Stimulated activated CD8-positive, alpha-beta memory T cell treated with anti-CD3 and anti-CD28 coated beads, Interleukin-4, amount 100 ng/mL, for 24 hours (primary cell): ENCODE results near the gene SNX24.

Experiments used
- DNase-seq: peaks from one replicate; pipeline ENCODE4 v3.0.0-alpha.2; 2020; ENCODE audit warnings: low read depth

Gene SNX24

GRCh38 chr5:122921826-122922225 lies 76.4 kb downstream of the SNX24 start:
- DNase-seq, result no peak

GRCh38 chr5:122924203-122924602 lies 78.8 kb downstream of the SNX24 start:
- DNase-seq, result no peak

GRCh38 chr5:122924719-122925395 lies 79.4 kb downstream of the SNX24 start:
- DNase-seq, result no peak

GRCh38 chr5:122929001-122929400 lies 83.6 kb downstream of the SNX24 start:
- DNase-seq, result no peak

GRCh38 chr5:122929980-122930379 lies 84.6 kb downstream of the SNX24 start:
- no peak for DNase-seq

- no peak for DNase-seq
Observed at GRCh38 chr5:122933956-122934355, 88.5 kb downstream of the SNX24 start.

- no peak for DNase-seq
Observed at GRCh38 chr5:122936088-122936487, 90.7 kb downstream of the SNX24 start.

- DNase-seq, result no peak
Observed at GRCh38 chr5:122937914-122938313, 92.5 kb downstream of the SNX24 start.

- no peak for DNase-seq
Observed at GRCh38 chr5:122940890-122941289, 95.5 kb downstream of the SNX24 start.

GRCh38 chr5:122941737-122942136 lies 96.3 kb downstream of the SNX24 start:
- no peak for DNase-seq

GRCh38 chr5:122942164-122942914 lies 96.9 kb downstream of the SNX24 start:
- no peak for DNase-seq

- no peak for DNase-seq
Observed at GRCh38 chr5:122943050-122943698, 97.8 kb downstream of the SNX24 start.

- DNase-seq, result no peak
Observed at GRCh38 chr5:122944051-122944450, 98.6 kb downstream of the SNX24 start.

GRCh38 chr5:122947372-122947771 lies 102.0 kb downstream of the SNX24 start:
- no peak for DNase-seq

GRCh38 chr5:122947772-122948171 lies 102.4 kb downstream of the SNX24 start:
- DNase-seq, result no peak

GRCh38 chr5:122948319-122948718 lies 102.9 kb downstream of the SNX24 start:
- no peak for DNase-seq

GRCh38 chr5:122951658-122952057 lies 106.2 kb downstream of the SNX24 start:
- DNase-seq, result no peak

- no peak for DNase-seq
Observed at GRCh38 chr5:122954719-122955118, 109.3 kb downstream of the SNX24 start.

GRCh38 chr5:122957457-122957856 lies 112.0 kb downstream of the SNX24 start:
- DNase-seq, result no peak

- no peak for DNase-seq
Observed at GRCh38 chr5:122959740-122960445, 114.5 kb downstream of the SNX24 start.

GRCh38 chr5:122963305-122963704 lies 117.9 kb downstream of the SNX24 start:
- DNase-seq, result no peak

GRCh38 chr5:122965111-122965510 lies 119.7 kb downstream of the SNX24 start:
- no peak for DNase-seq

- no peak for DNase-seq
Observed at GRCh38 chr5:122967085-122967484, 121.7 kb downstream of the SNX24 start.
